ENCODE data around the gene TRPM4. TPM values are rescaled to one million over a fixed set of nuclear protein-coding genes. Genes with fewer than 3 reads are reported as not detected.

Gene TRPM4
- total and polyA plus RNA-seq, 5 donors: 28.3 to 36.4 (median 32.5) TPM

DNA sequence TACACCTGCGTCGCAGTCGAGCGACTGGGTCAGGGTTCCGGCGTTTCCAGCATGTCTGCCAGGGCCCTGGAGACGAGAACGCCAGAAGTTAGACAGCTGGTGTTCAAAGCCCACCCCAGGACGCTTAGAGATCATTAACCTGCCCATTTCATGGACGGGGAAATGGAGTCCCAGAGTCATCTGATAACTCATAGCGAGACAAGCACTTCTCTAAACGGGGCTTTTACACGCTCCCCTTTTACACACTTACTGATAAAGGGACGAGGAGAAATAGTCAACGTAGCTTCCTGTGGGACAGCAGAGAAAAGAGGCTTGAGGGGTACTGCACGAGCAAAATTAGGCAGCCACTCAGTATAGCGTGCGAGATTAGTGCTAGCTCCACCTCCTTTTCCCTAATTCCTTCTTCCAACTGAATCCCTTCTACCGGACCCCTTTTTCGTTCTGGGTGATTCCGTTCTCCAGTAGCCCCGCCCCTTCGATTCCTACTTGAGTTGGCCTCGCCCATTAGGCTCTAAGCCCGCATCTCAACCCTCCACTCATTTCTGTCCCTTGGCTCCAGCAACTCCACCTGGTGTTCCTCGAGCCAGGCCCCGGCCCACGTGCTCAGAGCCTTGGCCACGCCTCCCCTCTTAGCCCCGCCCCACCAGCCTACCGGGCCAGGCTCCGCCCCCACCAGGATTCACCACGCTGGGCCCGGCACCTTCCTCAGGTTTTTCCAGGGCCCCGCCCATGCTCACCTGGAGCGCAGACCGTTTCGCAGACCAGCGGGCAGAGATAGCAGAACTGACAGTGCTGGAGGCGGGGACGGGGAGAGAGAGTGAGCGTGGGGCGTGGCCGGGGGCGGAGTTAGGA is 6.1 kb upstream of the TRPM4 start:
- DNase-seq: peak; percentile 68 to 88 (median 86)
- Histone ChIP-seq H3K4me1 (ENCODE audit: control insufficient read depth, insufficient read depth, low read length) (peaks cover 4% of the 10 kb centered on the region), H3K4me3 (ENCODE audit: low read length) (peak overlapping the region; percentile 21), H3K27ac (ENCODE audit: low read length) (peak overlapping the region; percentile 39), H3K9me3 (ENCODE audit: control insufficient read depth, low read length) (no peaks in the 10 kb centered on the region), H3K27me3 (ENCODE audit: control insufficient read depth, insufficient read depth) (no peaks in the 10 kb centered on the region)
- intact Hi-C loops (cut with DNase I): loop anchor here in 1 of 4 donors (5.0 kb wide), 1 partner anchor 34 kb away; the partner anchor contains the start of genes C19orf73 and PPFIA3
- 10% methylated on average over 45 of the region's 45 CpGs for WGBS
- peak; percentile 2 for ATAC-seq

DNA sequence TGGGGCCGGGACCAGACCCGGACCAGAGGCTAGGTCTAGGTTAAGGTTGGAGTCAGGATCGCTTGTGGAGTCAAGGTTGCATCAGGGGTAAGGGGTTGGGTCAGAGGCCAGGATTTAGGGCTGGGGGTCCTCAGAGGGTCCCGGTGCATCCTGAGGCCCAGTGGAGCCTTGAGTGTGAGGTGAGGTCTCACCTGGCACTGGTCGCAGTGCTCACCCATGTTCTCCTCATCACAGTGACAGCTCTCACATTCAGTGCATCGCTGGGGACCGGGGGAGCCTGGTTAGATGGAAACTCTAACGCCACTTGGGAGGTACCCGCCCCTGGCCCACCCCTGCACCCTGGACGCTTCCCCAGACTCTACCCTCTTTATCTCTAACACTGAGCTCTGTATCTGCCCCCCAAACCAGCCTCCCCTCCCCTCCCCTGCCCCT is 5.5 kb upstream of the TRPM4 start:
- Histone ChIP-seq H3K27me3 (ENCODE audit: control insufficient read depth, insufficient read depth) (no peaks in the 10 kb centered on the region), H3K4me3 (ENCODE audit: low read length) (peak overlapping the region; percentile 21), H3K27ac (ENCODE audit: low read length) (peak overlapping the region; percentile 39), H3K4me1 (ENCODE audit: control insufficient read depth, insufficient read depth, low read length) (peaks cover 4% of the 10 kb centered on the region), H3K9me3 (ENCODE audit: control insufficient read depth, low read length) (no peaks in the 10 kb centered on the region)
- 19% methylated on average over 10 of the region's 10 CpGs for WGBS
- intact Hi-C loops (cut with DNase I): loop anchor here in 1 of 4 donors (5.0 kb wide), 1 partner anchor 35 kb away; the partner anchor contains the start of genes C19orf73 and PPFIA3
- no peak for DNase-seq
- no peak for ATAC-seq

DNA sequence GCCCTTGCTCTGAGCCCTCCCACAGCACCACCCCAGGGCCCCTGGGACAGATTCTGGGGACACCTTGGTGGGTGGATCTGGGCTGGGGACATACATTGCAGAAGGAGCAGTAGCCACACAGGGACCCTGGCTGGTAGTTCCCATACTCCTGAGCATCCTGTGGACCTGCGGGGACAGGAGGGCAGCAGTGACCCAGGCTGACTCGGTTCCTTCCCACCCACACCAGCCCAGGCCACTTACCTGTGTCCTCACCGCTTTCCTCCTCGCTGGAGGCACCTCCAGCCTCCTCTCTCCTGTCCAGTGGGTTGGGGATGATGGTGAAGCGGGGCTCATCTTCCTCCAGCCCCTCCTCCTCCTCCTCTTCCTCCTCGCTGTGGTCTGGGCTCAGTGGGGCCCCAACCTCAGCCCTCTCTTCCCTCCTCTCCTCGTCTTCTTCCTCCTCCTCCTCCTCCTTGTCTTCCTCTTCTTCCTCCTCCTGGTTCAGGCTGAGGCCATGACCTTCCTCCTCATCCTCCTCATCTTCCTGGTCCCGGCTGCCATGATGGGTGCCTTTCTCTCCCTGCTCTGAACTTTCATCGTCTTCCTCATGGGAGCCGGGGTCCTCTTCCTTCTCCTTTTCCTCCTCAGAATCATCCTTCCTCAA is 4.3 kb upstream of the TRPM4 start:
- peak overlapping the region; percentile 5 for H3K27ac ChIP-seq (ENCODE audit: low read length)
- H3K9me3 ChIP-seq (ENCODE audit: control insufficient read depth, low read length): no peaks in the 10 kb centered on the region
- H3K4me3 ChIP-seq (ENCODE audit: low read length): peak overlapping the region; percentile 11
- intact Hi-C loops (cut with DNase I): loop anchor here in 1 of 4 donors (5.0 kb wide), 1 partner anchor 36 kb away; the partner anchor contains the start of genes C19orf73 and PPFIA3
- ATAC-seq: no peak
- DNase-seq: no peak
- peaks cover 6% of the 10 kb centered on the region for H3K4me1 ChIP-seq (ENCODE audit: control insufficient read depth, insufficient read depth, low read length)
- WGBS: 82% methylated on average over 10 of the region's 10 CpGs
- H3K27me3 ChIP-seq (ENCODE audit: control insufficient read depth, insufficient read depth): no peaks in the 10 kb centered on the region

DNA sequence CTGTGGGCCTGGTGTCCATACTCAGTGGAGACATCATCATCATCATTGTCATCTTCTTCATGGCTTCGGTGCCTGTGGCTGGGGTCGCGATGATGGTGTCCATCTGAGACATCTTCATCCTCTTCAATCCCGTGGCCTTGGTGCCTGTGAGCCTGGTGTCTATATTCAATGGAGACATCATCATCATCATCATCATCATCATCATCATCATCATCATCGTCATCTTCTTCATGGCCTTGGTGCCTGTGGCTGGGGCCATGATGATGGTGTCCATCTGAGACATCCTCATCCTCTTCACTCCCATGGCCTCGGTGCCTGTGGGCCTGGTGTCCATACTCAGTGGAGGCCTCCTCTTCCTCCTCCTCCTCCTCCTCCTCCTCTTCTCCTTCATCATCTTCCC is 3.3 kb upstream of the TRPM4 start:
- H3K27me3 ChIP-seq (ENCODE audit: control insufficient read depth, insufficient read depth): no peaks in the 10 kb centered on the region
- intact Hi-C loops (cut with DNase I): loop anchor here in 1 of 4 donors (5.0 kb wide), 1 partner anchor 37 kb away; the partner anchor contains the start of genes C19orf73 and PPFIA3
- no peaks in the 10 kb centered on the region for H3K9me3 ChIP-seq (ENCODE audit: control insufficient read depth, low read length)
- ATAC-seq (no peak), DNase-seq (peak in 1 of 3 donors; percentile 7)
- 95% methylated on average over 6 of the region's 6 CpGs for WGBS
- H3K4me3 ChIP-seq (ENCODE audit: low read length): peak overlapping the region; percentile 27
- peaks cover 6% of the 10 kb centered on the region for H3K4me1 ChIP-seq (ENCODE audit: control insufficient read depth, insufficient read depth, low read length)
- H3K27ac ChIP-seq (ENCODE audit: low read length): peak overlapping the region; percentile 49

DNA sequence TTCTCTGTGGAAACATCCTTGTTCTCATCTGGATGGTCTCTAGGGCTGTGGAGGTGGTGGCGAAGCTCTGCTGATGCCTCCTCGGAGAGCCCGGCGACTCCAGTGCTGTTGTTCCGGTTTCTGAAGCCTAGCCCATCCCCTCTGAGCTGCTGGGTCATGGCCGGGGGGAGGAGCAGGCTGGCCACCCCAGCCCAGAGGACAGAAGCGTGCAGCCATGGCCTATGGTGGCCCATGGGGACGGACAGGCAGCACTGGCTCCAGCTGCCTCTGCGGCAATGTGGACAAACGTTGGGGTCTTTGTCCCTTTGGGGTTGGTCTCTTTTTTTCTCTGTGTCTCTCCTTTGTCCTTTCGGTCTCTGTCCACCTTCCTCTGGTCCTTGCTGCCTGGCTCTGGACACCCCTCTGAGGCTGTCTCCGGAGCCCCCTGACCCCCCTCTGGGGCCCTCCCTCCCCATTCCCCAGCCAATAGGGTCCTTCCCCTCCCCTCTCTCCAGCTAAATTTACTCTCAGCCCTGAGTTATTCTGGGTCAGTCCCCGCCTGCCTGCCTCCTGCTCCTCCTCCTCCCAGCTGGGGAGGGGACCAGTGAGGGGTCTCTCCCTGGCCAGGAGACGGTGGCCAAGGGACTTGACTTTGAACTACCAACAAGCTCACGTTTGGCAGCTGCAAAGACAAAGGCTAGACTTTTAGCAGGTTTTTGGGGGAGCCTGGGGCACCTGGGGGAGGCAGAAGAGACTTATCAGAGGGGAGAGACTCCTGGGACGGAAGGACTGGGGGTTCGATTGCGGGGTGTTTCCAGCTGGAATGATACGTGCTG is 2.4 kb upstream of the TRPM4 start, which contains the start of gene HRC:
TSS of gene HRC (minus strand) at position 392 of the 815 bp plus-strand sequence. CDS start at position 233, 159 bp downstream.
- WGBS: 30% methylated on average over 19 of the region's 19 CpGs
- intact Hi-C loops (cut with DNase I): loop anchor here in 1 of 4 donors (5.0 kb wide), 1 partner anchor 33 kb away; no protein-coding TSS in a partner anchor
- Histone ChIP-seq H3K4me3 (ENCODE audit: low read length) (peak within 1 kb of the TSS; percentile 27), H3K9me3 (ENCODE audit: control insufficient read depth, low read length) (no peaks in the 10 kb centered on the region), H3K27me3 (ENCODE audit: control insufficient read depth, insufficient read depth) (no peaks in the 10 kb centered on the region), H3K27ac (ENCODE audit: low read length) (peak within 1 kb of the TSS; percentile 94), H3K4me1 (ENCODE audit: control insufficient read depth, insufficient read depth, low read length) (peaks cover 6% of the 10 kb centered on the region)
- ATAC-seq: peak; percentile 43 to 57
- DNase-seq: peak; percentile 49 to 87 (median 84)

DNA sequence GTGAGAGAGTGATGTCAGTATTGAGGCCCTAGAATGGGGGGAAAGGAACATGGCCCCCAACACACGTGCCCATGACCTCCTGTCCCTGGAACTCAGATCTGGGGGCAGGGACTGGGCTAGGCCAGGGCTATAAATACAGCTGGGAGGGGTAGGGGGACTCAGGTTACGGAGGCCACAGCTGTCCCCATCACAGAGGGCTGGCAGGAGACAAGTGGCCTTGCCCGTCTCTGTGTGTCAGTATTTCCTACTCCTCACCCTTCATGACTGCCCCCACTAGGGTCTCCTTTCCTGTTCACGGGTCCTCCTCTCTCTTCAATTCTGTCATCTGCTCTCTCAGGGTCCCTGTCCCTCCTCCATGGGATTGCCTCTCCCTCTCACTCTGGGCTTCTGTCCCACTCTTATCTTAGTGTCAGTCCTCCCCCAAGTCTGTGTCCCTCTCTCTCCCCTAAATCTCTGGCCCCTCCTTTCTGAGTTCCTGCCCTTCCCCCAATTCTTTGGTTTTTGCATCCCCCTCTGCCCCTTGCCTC is 1.7 kb upstream of the TRPM4 start:
- intact Hi-C loops (cut with DNase I): loop anchor here in 1 of 4 donors (5.0 kb wide), 1 partner anchor 34 kb away; no protein-coding TSS in a partner anchor
- DNase-seq (peak in 2 of 3 donors; percentile 60 to 77), ATAC-seq (peak; percentile 32 to 40)
- peak overlapping the region; percentile 94 for H3K27ac ChIP-seq (ENCODE audit: low read length)
- H3K4me3 ChIP-seq (ENCODE audit: low read length): no peak overlapping the region
- no peaks in the 10 kb centered on the region for H3K27me3 ChIP-seq (ENCODE audit: control insufficient read depth, insufficient read depth)
- no peaks in the 10 kb centered on the region for H3K9me3 ChIP-seq (ENCODE audit: control insufficient read depth, low read length)
- 28% methylated on average over 4 of the region's 4 CpGs for WGBS
- H3K4me1 ChIP-seq (ENCODE audit: control insufficient read depth, insufficient read depth, low read length): peaks cover 6% of the 10 kb centered on the region

DNA sequence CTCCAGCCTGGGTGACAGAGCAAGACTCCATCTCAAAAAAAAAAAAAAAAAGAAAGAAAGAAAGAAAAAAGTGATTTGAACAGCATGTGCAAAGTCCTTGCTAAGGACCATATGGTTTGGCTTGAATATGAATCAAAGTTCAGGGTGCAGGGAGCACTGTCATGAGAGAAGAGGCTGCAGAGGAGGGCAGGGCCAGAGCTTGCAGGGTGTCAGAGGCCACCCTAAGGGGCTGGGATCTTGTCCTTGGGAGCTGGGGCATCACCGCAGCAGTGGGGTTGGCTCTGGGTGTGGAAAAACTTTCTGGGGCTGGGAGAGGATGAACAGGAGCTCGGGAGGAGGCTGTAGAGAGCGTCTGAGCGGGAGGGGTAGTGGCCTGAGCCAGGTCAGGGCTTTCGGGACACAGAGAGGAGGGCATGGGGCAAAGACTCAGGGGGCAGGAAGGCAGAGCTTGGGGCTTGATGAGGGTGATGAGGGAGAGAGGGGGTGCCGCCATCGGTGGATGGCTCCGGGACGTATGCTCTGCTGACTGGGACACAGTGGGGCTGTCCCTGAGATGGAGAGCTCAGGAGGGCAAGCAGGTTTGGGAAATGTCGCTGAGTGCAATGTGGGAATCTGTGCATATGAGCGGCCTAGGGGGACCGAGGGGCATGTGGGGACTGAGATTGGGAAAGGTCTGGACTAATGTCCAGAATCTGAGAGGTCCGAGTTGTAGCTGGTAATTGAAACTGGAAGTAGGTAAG is 3.0 kb downstream of the TRPM4 start:
- WGBS: 89% methylated on average over 13 of the region's 13 CpGs
- H3K27ac ChIP-seq (ENCODE audit: low read length): no peak overlapping the region
- no peak overlapping the region for H3K4me3 ChIP-seq (ENCODE audit: low read length)
- intact Hi-C loops (cut with DNase I): no loop called here
- H3K27me3 ChIP-seq (ENCODE audit: control insufficient read depth, insufficient read depth): no peaks in the 10 kb centered on the region
- peaks cover 4% of the 10 kb centered on the region for H3K4me1 ChIP-seq (ENCODE audit: control insufficient read depth, insufficient read depth, low read length)
- ATAC-seq: no peak
- peak in 1 of 3 donors; percentile 34 for DNase-seq
- H3K9me3 ChIP-seq (ENCODE audit: control insufficient read depth, low read length): no peaks in the 10 kb centered on the region

DNA sequence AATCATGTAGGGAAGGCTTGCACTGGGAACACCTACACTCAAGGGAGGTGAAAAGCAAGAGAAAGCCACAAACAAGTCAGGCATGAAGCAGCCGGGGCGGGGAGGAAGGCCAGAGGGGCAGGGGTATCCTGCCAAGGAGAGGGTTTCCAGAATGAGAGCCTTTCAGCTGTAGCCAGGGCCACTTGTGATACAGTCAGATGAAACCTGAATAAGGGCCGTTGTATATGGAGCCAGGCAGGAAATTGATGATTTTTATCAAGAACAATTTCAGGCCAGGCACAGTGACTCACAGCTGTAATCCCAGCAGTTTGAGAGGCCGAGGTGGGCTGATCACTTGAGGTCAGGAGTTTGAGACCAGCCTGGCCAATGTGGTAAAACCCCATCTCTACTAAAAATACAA is 4.4 kb downstream of the TRPM4 start:
- DNase-seq (peak in 1 of 3 donors; percentile 2), ATAC-seq (no peak)
- Histone ChIP-seq H3K4me1 (ENCODE audit: control insufficient read depth, insufficient read depth, low read length) (peaks cover 7% of the 10 kb centered on the region), H3K4me3 (ENCODE audit: low read length) (no peak overlapping the region), H3K27ac (ENCODE audit: low read length) (no peak overlapping the region), H3K9me3 (ENCODE audit: control insufficient read depth, low read length) (no peaks in the 10 kb centered on the region), H3K27me3 (ENCODE audit: control insufficient read depth, insufficient read depth) (no peaks in the 10 kb centered on the region)
- intact Hi-C loops (cut with DNase I): no loop called here
- WGBS: 69% methylated on average over 4 of the region's 4 CpGs

DNA sequence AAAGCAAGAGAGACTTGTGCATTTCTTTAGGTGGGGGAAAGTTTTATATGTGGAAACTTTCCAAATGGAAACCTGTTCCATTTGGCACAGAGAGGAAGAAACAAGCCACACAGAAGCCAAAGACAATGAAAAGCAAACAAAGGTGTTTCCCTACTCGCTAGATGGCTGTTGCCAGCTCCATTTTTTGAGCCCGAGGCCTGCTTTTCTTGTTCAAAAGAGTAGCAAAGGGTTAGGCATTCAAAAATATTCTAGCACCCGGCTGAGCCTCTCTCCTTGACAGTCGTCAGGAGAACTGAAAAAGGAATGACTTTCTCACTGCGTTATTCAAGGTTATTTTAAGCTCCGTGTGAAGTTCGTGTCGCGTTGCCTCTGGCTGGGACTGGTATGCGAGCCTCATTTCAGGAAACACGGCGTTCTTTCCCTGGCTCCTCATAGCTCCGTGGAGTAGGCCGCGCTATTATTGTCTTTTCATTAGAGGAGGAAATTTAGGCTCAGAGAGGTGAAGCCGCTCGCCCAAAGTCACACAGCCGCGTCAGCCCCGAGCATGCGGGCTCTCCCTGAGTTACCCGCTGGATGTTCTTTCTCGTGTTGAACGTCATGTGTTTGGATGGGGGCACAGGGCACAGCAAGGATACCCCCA is 7.6 kb downstream of the TRPM4 start:
- DNase-seq: peak in 1 of 3 donors; percentile 57
- H3K4me3 ChIP-seq (ENCODE audit: low read length): no peak overlapping the region
- ATAC-seq: peak; percentile 74 to 85
- H3K27ac ChIP-seq (ENCODE audit: low read length): peak overlapping the region; percentile 87
- intact Hi-C loops (cut with DNase I): no loop called here
- peaks cover 5% of the 10 kb centered on the region for H3K4me1 ChIP-seq (ENCODE audit: control insufficient read depth, insufficient read depth, low read length)
- WGBS: 44% methylated on average over 24 of the region's 24 CpGs
- no peaks in the 10 kb centered on the region for H3K9me3 ChIP-seq (ENCODE audit: control insufficient read depth, low read length)
- no peaks in the 10 kb centered on the region for H3K27me3 ChIP-seq (ENCODE audit: control insufficient read depth, insufficient read depth)
